ENCODE data around the gene ADRA2B.

DNA sequence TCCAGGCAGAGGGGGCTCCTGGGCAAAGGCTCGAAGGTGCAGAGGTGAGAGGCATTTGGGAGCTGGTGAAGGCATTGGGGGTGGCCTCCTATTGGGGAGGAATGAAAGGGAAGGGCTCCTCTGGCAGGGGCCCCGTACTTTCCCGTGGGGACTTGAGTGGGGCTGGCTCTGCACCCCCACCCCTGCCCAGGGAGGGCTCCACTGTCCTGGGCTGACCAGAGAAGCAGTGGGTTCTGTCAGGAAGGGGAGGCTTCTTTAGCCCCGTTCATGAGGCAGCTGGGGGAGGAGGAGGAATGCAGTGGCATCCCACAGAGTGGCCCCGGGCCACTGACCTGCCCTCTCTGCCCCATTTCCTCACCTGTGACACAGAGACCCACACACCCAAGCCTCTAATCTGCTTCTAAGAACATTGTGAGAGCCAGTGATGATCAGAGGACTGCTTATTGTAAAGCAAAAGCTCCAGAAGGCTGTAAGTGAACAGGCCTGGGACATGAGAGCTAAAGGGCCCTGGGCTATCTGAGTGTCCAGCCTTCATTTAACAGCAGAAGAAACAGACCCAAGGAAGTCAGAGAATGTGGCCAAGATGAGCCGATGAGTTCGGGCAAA, 43.1 kb downstream of the ADRA2B start:
- TF ChIP-seq POLR2AphosphoS5 (IDR thresholded peaks at IDR 0.05; ENCODE audit: insufficient read depth in 1 of 2, low read depth in 1 of 2) (no peak), POLR2A (IDR thresholded peaks at IDR 0.05) (no peak), CTCF (IDR thresholded peaks at IDR 0.05) (no peak)
